Measurements from ENCODE around the gene OR2D2. TPM values are rescaled to one million over a fixed set of nuclear protein-coding genes. Genes with fewer than 3 reads are reported as not detected.

Gene OR2D2
- total RNA-seq, 2 experiments from 2014 or later = not detected

DNA sequence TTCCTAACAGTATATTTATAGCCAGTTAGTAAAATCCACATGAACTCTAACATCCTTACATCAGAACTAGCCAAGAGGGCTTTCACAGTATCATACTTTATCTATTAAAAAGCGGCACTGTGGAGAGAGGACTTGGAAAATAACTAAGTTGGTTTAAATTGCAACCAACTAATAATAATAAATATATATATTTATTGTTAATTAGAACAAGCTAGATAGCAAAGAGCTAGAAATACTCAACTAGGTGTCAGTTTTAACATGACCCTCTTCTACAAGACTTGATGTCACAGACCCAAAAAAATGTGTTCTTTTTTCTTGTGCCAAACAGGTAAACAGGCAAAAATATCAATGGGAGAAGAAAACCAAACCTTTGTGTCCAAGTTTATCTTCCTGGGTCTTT is 28.4 kb upstream of the OR2D2 start, which contains the start of gene OR2D3:
Gene OR2D3 (plus strand): TSS at position 301 of the 400 bp plus-strand sequence. CDS start 0 bp downstream, at position 301.
- peaks cover 24% of the 10 kb centered on the region for H3K27me3 Mint-ChIP-seq

DNA sequence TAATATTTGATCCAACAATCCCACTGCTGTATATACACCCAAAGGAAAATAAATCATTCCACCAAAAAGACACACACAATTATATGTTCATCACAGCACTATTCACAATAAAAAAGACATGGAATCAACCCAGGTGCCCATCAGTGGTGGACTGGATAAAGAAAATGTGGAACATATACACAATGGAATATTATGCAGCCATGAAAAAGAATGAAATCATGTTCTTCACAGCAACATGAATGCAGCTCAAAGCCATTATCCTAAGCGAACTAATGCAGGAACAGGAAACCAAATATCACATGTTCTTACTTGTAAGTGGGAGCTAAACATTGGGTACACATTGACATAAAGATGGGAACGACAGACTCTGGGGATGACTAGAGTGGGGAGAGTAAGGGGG is 27.4 kb upstream of the OR2D2 start:
- DNase-seq = no peak
- ChIA-PET POLR2A (no interaction called here), CTCF (no interaction called here)

More for the DNA sequence above, 28.4 kb upstream of the OR2D2 start, which contains the start of gene OR2D3:
- DNase-seq (no peak), ATAC-seq (ENCODE audit: poor library complexity) (no peak)
- Histone ChIP-seq H3K27me3 (ENCODE audit: control insufficient read depth in 1 of 2, insufficient read depth in 2 of 2, low read length in 2 of 2) (peaks cover 2 to 10% of the 10 kb centered on the region in 2 experiments), H3K4me1 (ENCODE audit: insufficient read depth, low read length) (no peaks in the 10 kb centered on the region), H3K27ac (ENCODE audit: low read depth in 1 of 2, low read length in 2 of 2) (no peak within 1 kb of the TSS), H3K9me3 (ENCODE audit: control insufficient read depth in 1 of 2, insufficient read depth in 1 of 2, low read length in 2 of 2) (no peaks in the 10 kb centered on the region), H3K4me3 (ENCODE audit: low read length) (no peak within 1 kb of the TSS), H3K36me3 (ENCODE audit: insufficient read depth, low read length) (no peaks in the 10 kb centered on the region)
- CTCF ChIA-PET = no interaction called here
- intact Hi-C loops (cut with DNase I, micrococcal nuclease) = no loop called here
- Mint-ChIP-seq H3K4me3 (no peak within 1 kb of the TSS), H3K27ac (no peak within 1 kb of the TSS), H3K4me1 (ENCODE audit: low read depth) (peaks cover 4% of the 10 kb centered on the region), H3K36me3 (ENCODE audit: low read depth) (no peaks in the 10 kb centered on the region), H3K9me3 (no peaks in the 10 kb centered on the region)
- TF ChIP-seq CTCF (IDR thresholded peaks at IDR 0.05) = no peak
- POLR2A ChIA-PET = no interaction called here

GRCh38 chr11:6911948-6912347 is 19.6 kb upstream of the OR2D2 start:
- ATAC-seq (ENCODE audit: poor library complexity) = no peak
- Histone ChIP-seq H3K27me3 (ENCODE audit: control insufficient read depth in 1 of 2, insufficient read depth in 2 of 2, low read length in 2 of 2) (no peaks in the 10 kb centered on the region), H3K9me3 (ENCODE audit: control insufficient read depth in 1 of 2, insufficient read depth in 1 of 2, low read length in 2 of 2) (no peaks in the 10 kb centered on the region), H3K27ac (ENCODE audit: low read depth in 1 of 2, low read length in 2 of 2) (no peak overlapping the region), H3K4me3 (ENCODE audit: low read length) (no peak overlapping the region), H3K36me3 (ENCODE audit: insufficient read depth, low read length) (no peaks in the 10 kb centered on the region), H3K4me1 (ENCODE audit: insufficient read depth, low read length) (no peaks in the 10 kb centered on the region)
- DNase-seq = no peak
- ChIA-PET POLR2A (no interaction called here), CTCF (no interaction called here)
- Mint-ChIP-seq H3K4me3 (no peak overlapping the region), H3K27ac (no peak overlapping the region), H3K27me3 (no peaks in the 10 kb centered on the region), H3K9me3 (no peaks in the 10 kb centered on the region), H3K36me3 (ENCODE audit: low read depth) (no peaks in the 10 kb centered on the region), H3K4me1 (ENCODE audit: low read depth) (peaks cover 5% of the 10 kb centered on the region)
- TF ChIP-seq CTCF (IDR thresholded peaks at IDR 0.05) = no peak
- intact Hi-C loops (cut with DNase I, micrococcal nuclease) = no loop called here

More for the DNA sequence above, 27.4 kb upstream of the OR2D2 start:
- TF ChIP-seq CTCF (IDR thresholded peaks at IDR 0.05) = no peak
- no peaks in the 10 kb centered on the region for H3K4me1 Mint-ChIP-seq (ENCODE audit: low read depth)
- peaks cover 20% of the 10 kb centered on the region for H3K27me3 Mint-ChIP-seq
- intact Hi-C loops (cut with DNase I, micrococcal nuclease) = no loop called here
- no peaks in the 10 kb centered on the region for H3K36me3 Mint-ChIP-seq (ENCODE audit: low read depth)
- no peak for ATAC-seq (ENCODE audit: poor library complexity)
- no peak overlapping the region for H3K4me3 Mint-ChIP-seq
- Histone ChIP-seq H3K4me1 (ENCODE audit: insufficient read depth, low read length) (no peaks in the 10 kb centered on the region), H3K27ac (ENCODE audit: low read depth in 1 of 2, low read length in 2 of 2) (no peak overlapping the region), H3K36me3 (ENCODE audit: insufficient read depth, low read length) (no peaks in the 10 kb centered on the region), H3K4me3 (ENCODE audit: low read length) (no peak overlapping the region), H3K9me3 (ENCODE audit: control insufficient read depth in 1 of 2, insufficient read depth in 1 of 2, low read length in 2 of 2) (no peaks in the 10 kb centered on the region), H3K27me3 (ENCODE audit: control insufficient read depth in 1 of 2, insufficient read depth in 2 of 2, low read length in 2 of 2) (peaks cover 0 to 7% of the 10 kb centered on the region in 2 experiments)
- no peaks in the 10 kb centered on the region for H3K9me3 Mint-ChIP-seq
- no peak overlapping the region for H3K27ac Mint-ChIP-seq

Measured in CD4-positive, alpha-beta T cell (primary cell).